Activated CD8-positive, alpha-beta memory T cell treated with anti-CD3 and anti-CD28 coated beads for 4 hours (primary cell): Measurements from ENCODE around the gene B4GALNT4.
"Not testable (repeated sequence)": the region's sequence is repeated elsewhere in the genome, so short reads cannot be mapped to it uniquely, and the experiment has no call there.

Source experiments
- DNase-seq, 2 donors: peaks; one replicate each; pipeline ENCODE4 v3.0.0-alpha.2; 2020; ENCODE audit warnings: low read depth in 2 of 2

Gene B4GALNT4

GRCh38 chr11:359181-359714, 10.1 kb upstream of the B4GALNT4 start:
- DNase-seq = no peak

DNA sequence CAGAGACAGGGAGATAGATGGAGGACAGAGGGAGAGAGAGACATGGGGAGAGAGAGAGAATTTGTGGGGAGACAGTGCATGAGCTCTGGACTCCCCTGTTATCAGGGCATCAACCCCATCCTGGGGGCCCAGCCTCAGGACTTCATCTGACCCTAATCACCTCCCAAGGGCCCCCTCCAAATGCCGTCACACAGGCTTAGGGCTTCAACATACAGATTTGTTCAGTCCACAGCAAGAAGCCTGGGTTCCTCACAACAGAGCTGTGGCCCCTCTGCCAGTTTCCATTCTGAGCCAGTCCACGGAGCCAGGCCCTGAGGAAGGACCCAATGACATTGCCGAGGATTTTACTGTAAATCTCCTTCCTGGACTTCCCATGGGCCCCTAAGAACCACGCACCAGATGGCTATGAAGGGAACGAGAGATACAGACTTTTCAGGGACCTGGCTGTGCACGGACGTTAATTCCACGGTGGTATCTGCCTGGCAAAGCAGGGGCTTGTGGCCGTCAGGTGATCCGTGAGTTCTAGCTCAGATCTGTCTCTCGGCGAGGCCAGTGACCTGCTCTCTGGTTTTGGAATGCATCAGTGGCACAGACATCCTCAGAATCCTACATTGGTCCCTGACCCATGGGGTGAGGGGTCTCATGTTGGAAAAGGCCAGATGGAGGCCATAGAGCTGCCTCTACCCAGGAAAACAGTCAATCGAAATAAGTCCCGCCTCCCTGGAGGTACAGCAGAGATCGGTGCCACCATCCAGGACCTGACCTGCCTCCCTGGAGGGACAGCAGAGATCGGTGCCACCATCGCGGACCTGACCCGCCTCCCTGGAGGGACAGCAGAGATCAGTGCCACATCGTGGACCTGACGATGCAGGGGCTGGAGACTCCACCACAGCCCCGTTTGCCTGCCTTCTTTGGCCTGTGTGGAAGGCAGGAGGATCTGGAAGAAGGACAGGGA, 8.7 kb upstream of the B4GALNT4 start:
- DNase-seq = no peak

DNA sequence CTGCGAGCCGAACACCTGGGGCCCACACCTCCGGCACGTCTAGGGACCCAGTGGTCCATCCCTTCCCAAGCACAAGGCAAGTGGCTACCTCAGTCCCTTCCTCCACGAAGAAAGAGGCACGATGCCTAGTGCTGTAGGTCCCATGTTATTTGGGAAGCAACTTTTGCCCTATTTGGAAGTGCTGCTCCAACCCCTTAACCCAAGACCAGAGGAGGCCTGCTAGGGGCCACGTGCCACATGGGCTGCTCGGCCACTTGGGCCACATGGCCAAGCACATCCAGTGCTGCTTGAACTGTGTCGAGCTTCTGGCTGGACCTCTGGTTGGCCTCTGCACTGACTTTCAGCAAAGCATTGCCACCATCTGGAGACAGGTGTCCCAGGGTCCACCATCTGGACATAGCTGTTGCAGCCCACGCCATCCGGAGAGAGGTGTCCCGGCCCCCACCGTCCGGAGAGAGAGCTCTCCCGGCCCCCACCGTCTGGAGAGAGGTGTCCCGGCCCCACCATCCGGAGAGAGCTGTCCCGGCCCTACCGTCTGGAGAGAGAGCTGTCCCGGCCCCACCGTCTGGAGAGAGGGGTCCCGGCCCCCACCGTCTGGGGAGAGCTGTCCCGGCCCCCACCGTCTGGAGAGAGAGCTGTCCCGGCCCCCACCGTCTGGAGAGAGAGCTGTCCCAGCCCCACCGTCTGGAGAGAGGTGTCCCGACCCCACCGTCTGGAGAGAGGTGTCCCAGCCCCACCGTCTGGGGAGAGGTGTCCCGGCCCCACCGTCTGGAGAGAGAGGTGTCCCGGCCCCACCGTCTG, 6.5 kb upstream of the B4GALNT4 start:
- no peak for DNase-seq

DNA sequence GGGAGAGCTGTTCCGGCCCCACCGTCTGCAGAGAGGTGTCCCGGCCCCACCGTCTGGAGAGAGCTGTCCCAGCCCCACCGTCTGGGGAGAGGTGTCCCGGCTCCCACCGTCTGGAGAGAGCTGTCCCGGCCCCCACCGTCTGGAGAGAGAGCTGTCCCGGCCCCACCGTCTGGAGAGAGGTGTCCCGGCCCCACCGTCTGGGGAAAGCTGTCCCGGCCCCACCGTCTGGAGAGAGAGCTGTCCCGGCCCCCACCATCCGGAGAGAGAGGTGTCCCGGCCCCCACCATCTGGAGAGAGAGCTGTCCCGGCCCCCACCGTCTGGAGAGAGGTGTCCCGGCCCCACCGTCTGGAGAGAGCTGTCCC, 5.9 kb upstream of the B4GALNT4 start:
- DNase-seq = not testable (repeated sequence)

GRCh38 chr11:363948-364761, 5.1 kb upstream of the B4GALNT4 start:
- peak; percentile 34 to 37 for DNase-seq

DNA sequence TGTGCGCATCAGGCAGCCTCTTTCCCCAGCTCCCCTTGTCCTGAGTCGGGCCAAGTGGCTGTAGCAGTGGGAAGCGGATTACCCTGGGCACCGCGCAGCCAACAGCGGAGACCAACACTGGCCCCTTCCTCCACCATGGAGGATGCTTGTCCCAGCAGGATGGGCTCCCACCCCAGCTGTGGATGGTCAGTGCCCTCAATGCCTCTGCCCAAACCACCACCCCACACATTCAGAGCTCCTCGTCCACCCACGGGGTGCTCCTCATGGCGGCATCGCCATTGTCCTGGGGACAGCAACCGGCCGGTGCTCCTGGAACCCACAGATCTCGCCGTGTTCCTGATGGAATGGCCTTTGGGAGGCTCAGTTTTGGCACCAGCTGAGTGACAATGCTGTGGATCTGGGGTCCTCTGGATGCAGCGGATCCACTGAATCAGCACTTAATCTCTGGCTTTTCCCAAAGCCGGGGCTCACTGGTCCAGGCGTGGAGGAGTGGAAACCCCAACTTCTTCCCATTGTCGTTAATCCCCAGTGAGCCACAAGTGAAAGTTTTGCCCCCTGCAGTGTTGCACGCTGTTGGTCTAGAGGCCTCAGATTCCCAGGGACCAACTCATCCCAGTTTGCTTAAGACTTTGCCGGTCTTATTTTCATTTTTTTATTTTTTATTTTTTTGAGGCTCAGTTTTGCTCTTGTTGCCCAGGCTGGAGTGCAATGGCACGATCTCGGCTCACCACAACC, 4.1 kb upstream of the B4GALNT4 start:
- DNase-seq = no peak

DNA sequence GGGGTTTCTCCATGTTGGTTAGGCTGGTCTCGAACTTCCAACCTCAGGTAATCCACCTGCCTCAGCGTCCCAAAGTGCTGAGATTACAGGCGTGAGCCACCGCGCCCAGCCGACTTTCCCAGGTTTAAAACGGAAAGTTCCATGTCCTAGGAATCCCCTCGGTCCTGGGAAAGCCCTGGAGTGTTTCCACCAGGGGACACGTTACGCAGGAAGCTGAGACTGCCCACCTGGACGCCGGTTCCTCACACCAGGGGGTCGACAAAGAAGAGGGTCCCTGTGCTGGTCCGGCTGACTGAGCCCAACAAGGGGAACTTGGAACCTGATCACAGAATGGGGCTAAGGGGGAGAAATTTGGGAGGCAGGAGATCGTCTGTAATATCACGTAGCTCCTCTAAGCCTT, 3.5 kb upstream of the B4GALNT4 start:
- DNase-seq = no peak

DNA sequence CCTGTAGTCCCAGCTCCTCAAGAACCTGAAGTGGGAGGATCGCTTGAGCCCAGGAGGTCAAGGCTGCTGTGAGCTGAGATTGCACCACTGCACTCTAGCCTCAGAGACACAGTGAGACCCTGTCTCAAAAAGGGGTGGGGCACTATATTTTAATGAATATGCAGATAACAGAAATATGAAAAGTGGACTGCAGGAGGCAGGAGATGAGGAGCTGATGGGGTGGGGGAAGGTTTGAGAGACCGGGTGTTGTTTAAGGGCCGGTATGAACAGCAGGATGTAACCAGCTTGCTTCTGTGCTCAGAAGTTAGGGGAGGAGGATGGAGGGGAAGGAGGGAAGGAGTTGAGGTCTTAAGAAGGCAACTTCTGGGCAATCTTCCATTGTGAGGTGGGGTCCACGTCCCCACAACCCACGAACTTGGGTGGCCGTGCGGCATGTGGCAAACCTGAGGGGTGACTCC, 1.3 kb upstream of the B4GALNT4 start:
- DNase-seq = no peak

DNA sequence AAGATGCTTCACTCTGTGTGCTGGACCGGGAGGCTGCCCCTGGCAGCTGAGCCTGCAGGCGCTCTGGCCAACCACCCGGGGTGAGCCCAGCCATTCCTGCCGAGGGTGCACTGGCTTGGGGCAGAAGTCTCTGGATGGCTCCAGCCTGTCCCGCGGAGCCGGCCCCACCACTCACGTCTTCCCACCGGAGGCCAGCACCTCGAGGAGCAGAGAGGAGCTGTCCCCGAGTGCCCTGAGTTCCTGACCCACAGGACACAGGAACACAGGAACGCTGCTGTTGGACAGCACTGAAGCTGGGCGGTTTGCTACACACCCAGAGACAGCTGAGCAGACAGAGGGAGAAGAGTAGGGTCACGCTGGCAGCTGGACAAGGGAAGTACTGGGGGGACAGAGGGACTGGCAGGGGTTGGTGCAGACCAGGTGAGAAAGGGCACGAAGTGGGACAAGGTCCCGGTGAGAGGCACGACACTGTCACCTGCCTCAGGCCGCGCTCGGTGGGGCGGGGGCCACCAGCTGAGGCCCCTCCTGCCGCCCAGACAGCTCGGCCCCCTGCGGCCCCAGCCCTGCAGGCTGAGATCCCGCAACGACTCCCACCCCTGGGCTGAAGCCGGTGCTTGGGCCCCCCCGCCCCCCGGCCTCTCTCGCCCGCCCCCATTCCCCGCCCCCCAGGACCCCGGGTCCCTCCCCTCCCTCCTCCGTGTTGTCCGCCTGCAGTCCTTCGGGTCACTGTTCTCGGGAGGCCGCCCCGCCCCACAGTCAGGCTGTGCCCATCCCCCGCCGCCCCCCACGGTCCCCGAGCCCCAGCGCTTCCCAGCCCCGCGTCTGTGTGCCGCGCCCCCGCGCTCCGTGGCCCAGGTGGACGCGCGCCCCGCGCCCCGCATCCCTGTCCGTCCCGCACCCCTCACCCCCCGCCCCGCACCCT, 624 bp upstream of the B4GALNT4 start:
- DNase-seq = no peak

- no peak for DNase-seq
Observed at GRCh38 chr11:370070-370941, 1.0 kb downstream of the B4GALNT4 start.

DNA sequence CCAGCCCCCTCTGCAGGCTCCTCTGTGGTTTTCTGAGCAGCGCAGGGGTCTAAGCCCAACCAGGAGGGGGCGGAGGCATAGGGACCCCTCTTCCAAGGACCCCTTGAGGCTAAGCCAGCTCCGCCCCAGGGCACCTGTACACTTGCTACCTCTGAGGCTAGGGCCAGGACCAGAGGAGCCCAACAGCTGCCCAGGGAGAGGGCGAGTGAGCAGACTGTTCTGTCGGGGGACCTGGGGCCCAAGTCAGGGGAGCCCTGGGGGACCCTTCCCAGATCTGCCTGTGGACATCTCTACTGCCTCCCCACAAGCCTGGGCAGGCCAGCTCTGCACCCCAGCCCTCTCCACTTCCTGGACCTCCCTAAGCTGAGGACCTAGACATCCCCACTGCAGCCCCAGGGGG, 1.8 kb downstream of the B4GALNT4 start:
- DNase-seq = no peak

- no peak for DNase-seq
Observed at GRCh38 chr11:371716-372590, 2.7 kb downstream of the B4GALNT4 start.

DNA sequence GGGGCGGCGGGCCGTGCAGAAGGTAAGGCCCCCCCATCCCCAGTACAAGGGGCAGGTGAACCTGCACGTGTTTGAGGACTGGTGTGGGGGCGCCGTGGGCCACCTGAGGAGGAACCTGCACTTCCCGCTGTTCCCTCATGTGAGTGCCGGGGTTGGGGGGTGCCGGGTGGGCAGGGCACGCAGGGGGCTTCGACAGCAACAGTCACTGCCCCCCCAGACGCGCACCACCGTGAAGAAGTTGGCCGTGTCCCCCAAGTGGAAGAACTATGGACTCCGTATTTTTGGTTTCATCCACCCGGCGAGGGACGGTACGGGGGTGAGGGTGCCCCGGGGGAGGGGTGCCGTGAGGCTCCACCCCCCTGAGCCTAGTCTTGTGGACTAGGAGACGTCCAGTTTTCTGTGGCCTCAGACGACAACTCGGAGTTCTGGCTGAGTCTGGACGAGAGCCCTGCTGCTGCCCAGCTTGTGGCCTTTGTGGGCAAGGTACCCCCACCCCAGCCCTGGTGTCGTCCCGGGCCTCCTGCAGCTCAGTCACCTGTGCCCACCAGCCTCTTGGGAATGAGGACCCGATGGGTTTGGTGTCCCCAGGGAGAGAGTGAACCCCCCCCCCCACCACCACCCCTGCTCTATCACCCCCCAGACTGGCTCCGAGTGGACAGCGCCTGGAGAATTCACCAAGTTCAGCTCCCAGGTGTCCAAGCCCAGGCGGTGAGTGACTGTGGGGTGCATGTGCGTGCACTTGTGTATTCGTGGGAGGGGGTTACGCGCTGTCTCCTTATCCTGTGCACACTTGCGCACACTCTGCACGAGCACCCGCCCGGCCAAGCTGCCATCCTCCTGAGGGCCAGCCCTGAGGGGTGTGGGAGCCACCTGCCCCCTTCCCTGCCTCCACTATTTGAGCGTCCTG, 3.8 kb downstream of the B4GALNT4 start:
- DNase-seq = no peak

DNA sequence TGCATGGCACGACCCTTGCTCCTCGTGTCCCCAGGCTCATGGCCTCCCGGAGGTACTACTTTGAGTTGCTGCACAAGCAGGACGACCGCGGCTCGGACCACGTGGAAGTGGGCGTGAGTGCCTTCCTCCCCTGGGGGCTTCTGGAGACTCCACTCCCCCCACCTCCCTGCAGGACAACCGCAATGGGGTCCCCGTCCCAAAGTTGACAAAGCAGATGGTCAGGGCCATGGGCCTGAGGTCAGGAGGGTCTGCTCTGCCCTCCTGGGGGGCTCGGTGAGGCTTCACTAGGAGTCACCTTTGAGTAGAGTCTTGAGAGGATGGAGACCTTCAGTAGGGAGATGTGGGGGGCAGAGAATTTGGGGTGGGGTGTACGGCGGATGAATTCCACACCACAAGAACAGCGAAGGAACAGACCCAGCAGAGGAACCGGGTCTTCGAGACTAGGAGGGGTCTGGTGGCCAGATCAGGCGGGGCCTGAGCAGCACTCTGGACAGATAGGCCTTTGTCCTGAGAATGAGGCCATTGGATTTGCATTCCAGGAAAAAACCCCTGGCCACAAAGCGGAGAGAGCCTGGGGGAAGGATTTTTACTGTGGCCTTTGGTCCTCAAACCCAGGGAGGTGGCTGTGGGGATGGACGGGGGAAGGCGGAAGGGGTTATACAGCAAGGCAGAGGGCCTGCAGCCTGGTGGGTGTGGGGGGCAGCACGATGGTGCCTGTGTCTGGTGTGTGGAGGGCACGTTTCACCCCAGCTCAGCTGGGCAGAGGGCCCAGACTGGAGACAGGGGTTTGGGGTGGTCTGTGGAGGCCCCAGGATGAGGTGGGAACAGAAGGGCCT, 4.6 kb downstream of the B4GALNT4 start:
- DNase-seq = no peak

DNA sequence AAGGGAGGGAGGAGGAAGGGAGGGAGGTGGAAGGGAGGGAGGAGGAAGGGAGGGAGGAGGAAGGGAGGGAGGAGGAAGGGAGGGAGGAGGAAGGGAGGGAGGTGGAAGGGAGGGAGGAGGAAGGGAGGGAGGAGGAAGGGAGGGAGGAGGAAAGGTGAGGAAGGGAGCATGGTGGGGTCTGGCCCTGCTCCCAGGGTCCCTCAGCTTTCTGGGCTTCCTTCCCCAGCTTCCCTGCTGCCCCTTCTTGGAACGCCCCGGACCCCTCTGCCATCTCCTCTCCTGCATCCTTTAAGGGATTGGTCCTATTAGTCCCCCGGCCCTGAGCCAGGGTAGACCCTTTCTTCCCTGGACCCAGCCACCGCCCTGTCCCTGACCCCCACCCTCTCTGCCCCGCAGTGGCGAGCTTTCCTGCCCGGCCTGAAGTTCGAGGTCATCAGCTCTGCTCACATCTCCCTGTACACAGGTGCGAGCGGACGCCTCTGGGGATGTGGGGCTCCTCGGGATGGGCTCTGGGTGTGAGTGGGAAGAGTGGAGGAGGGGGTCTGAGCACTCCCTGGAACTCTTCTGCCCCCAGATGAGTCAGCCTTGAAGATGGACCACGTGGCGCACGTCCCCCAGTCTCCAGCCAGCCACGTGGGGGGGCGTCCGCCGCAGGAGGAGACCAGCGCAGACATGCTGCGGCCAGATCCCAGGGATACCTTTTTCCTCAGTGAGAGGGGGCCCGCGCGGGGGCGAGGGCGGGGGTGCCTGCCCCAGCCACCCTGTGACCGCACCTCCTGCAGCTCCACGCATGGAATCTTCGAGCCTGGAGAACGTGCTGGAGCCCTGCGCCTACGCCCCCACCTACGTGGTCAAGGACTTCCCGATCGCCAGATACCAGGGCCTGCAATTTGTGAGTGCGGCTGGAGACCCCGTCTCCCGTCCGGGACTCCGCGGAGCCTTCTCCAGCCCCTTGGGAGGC, 6.0 kb downstream of the B4GALNT4 start:
- no peak for DNase-seq
